ENCODE results near the gene EN1. TPM values are rescaled to one million over a fixed set of nuclear protein-coding genes. Genes with fewer than 3 reads are reported as not detected.

The EN1 gene
- total and polyA plus RNA-seq, 2 donors (not counting 3 experiments of a cell fraction or from before 2014, with no cell fraction given) = not detected

DNA sequence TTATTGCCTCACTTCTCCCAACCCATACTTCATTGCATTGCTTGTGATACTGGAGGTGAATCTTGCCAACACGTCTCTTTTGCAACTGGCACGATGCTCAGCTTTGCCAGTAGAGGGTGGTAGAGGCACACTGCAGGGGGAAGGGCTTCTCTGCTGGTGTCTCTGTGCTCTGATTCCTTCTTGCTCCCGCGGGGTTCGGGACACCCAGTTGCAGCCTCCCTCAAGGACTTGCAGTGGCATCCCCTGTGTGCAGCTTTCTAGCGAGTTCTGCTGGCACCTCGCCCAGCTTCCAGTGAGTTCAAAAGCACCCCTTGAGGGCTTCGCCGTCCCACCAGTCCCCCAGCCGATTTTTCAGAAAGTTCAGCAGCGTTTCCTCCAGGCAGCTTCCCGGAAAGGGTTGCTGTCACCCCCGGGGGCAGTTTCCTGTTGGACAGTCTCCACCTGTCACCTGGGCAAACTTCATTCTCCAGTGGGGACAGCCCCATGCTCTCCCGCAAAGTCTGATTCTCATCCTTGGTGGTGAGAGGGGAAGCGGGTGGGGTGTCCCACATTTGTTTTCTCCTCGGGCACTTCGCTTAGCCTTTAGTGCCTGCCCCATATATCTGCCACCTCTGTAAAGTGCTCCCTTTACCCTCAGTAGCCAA, 35.4 kb upstream of the EN1 start:
- DNase-seq (ENCODE audit: low read depth, low spot score) (peak; percentile 35), FAIRE-seq (peak; percentile 59)
- no peaks in the 10 kb centered on the region for H3K27me3 ChIP-seq (ENCODE audit: control insufficient read depth in 2 of 2, insufficient read depth in 2 of 2, low read length in 2 of 2)
- H3K4me3 ChIP-seq (replicated peaks in 1 of 3; ENCODE audit: insufficient read depth in 1 of 3, low read depth in 1 of 3, low read length in 3 of 3) = no peak overlapping the region
- no peak overlapping the region for H2AFZ ChIP-seq (ENCODE audit: low read depth, low read length)
- H3K9me1 ChIP-seq (replicated peaks; ENCODE audit: control insufficient read depth, extremely low read depth, insufficient read depth, low read length) = no peaks in the 10 kb centered on the region
- POLR2A ChIA-PET = no interaction called here
- H3K9ac ChIP-seq (replicated peaks; ENCODE audit: extremely low read depth, insufficient read depth, low read length) = no peak overlapping the region
- H4K20me1 ChIP-seq (replicated peaks; ENCODE audit: control insufficient read depth, extremely low read depth, insufficient read depth, low read length) = no peaks in the 10 kb centered on the region
- dilution Hi-C loops (cut with MboI; ENCODE audit: extremely low pct_ligation_motif_present, low sequenced_read_pairs) = no loop called here
- H3K36me3 ChIP-seq (ENCODE audit: control insufficient read depth in 2 of 2, extremely low read depth in 1 of 2, insufficient read depth in 2 of 2, low read length in 2 of 2) = no peaks in the 10 kb centered on the region
- H3K27ac ChIP-seq (ENCODE audit: insufficient read depth, low read depth, low read length) = no peak overlapping the region
- no peaks in the 10 kb centered on the region for H3K4me1 ChIP-seq (ENCODE audit: control insufficient read depth, extremely low read depth, insufficient read depth, low read length)
- intact Hi-C loops (cut with micrococcal nuclease) = loop anchor here (1.0 to 5.0 kb wide), 3 partner anchors 243 to 594 kb away; no protein-coding TSS in a partner anchor
- H3K4me2 ChIP-seq (ENCODE audit: insufficient read depth, low read length) = no peak overlapping the region
- H3K79me2 ChIP-seq (ENCODE audit: control insufficient read depth, insufficient read depth, low read length) = no peaks in the 10 kb centered on the region
- BruUV-seq (replicated peaks) = no TSS peak
- H3K9me3 ChIP-seq (replicated peaks; ENCODE audit: control insufficient read depth, insufficient read depth, low read length) = no peaks in the 10 kb centered on the region
- CTCF ChIA-PET = interaction anchor here (0.6 to 4.0 kb wide), 13 partner anchors 9 to 594 kb away, joined by 3 to 86 read pairs (median 7); no protein-coding TSS in a partner anchor
- no peak for TF ChIP-seq FOS (IDR thresholded peaks at IDR 0.05; ENCODE audit: borderline replicate concordance, insufficient read depth, low read length)
- TF ChIP-seq EZH2 (IDR thresholded peaks at IDR 0.05; ENCODE audit: borderline replicate concordance, low read depth, low read length, severe bottlenecking) = no peak
- TF ChIP-seq, protein P1, sequence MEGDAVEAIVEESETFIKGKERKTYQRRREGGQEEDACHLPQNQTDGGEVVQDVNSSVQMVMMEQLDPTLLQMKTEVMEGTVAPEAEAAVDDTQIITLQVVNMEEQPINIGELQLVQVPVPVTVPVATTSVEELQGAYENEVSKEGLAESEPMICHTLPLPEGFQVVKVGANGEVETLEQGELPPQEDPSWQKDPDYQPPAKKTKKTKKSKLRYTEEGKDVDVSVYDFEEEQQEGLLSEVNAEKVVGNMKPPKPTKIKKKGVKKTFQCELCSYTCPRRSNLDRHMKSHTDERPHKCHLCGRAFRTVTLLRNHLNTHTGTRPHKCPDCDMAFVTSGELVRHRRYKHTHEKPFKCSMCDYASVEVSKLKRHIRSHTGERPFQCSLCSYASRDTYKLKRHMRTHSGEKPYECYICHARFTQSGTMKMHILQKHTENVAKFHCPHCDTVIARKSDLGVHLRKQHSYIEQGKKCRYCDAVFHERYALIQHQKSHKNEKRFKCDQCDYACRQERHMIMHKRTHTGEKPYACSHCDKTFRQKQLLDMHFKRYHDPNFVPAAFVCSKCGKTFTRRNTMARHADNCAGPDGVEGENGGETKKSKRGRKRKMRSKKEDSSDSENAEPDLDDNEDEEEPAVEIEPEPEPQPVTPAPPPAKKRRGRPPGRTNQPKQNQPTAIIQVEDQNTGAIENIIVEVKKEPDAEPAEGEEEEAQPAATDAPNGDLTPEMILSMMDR (IDR thresholded peaks at IDR 0.05; ENCODE audit: extremely low read depth in 1 of 2, insufficient read depth in 1 of 2, low read depth in 1 of 2, low read length in 2 of 2) = peak; percentile 70 to 91
- TF ChIP-seq GATA2 (IDR thresholded peaks at IDR 0.05; ENCODE audit: insufficient read depth, insufficient read length, low read depth, low read length) = no peak
- TF ChIP-seq JUN (IDR thresholded peaks at IDR 0.05; ENCODE audit: borderline replicate concordance, insufficient read depth, insufficient read length, low read depth) = no peak
- TF ChIP-seq MYC (IDR thresholded peaks at IDR 0.05; ENCODE audit: low read depth, low read length) = no peak
- no peak for TF ChIP-seq POLR2AphosphoS5 (IDR thresholded peaks at IDR 0.05; ENCODE audit: insufficient read depth, low read depth, low read length)

All from endothelial cell of umbilical vein (primary cell).